Measurements from ENCODE around the gene CRYBA4. TPM values are rescaled to one million over a fixed set of nuclear protein-coding genes. Genes with fewer than 3 reads are reported as not detected.

The CRYBA4 gene
- total RNA-seq, 1 donor from 2014 or later, result 0.46 TPM

- no peaks in the 10 kb centered on the region for H3K9me3 Mint-ChIP-seq (ENCODE audit: unreplicated experiment)
- peak overlapping the region; percentile 100 for H3K27ac Mint-ChIP-seq (ENCODE audit: unreplicated experiment)
- peaks cover 7% of the 10 kb centered on the region for H3K36me3 Mint-ChIP-seq (ENCODE audit: low read depth, unreplicated experiment)
- DNase-seq (ENCODE audit: low spot score), result peak; percentile 79
- H3K4me1 Mint-ChIP-seq (ENCODE audit: unreplicated experiment), result peaks cover 40% of the 10 kb centered on the region
- peak; percentile 60 for TF ChIP-seq CTCF (IDR thresholded peaks at IDR 0.05; ENCODE audit: unreplicated experiment)
- H3K4me3 Mint-ChIP-seq (ENCODE audit: unreplicated experiment), result peak overlapping the region; percentile 88
- peaks cover 3% of the 10 kb centered on the region for H3K27me3 Mint-ChIP-seq (ENCODE audit: unreplicated experiment)
Measured at GRCh38 chr22:26672590-26673468, 51.1 kb downstream of the CRYBA4 start.

- H3K4me1 Mint-ChIP-seq (ENCODE audit: unreplicated experiment), result peaks cover 40% of the 10 kb centered on the region
- no peak for DNase-seq (ENCODE audit: low spot score)
- peak overlapping the region; percentile 100 for H3K27ac Mint-ChIP-seq (ENCODE audit: unreplicated experiment)
- no peak for TF ChIP-seq CTCF (IDR thresholded peaks at IDR 0.05; ENCODE audit: unreplicated experiment)
- peaks cover 3% of the 10 kb centered on the region for H3K27me3 Mint-ChIP-seq (ENCODE audit: unreplicated experiment)
- peaks cover 7% of the 10 kb centered on the region for H3K36me3 Mint-ChIP-seq (ENCODE audit: low read depth, unreplicated experiment)
- no peaks in the 10 kb centered on the region for H3K9me3 Mint-ChIP-seq (ENCODE audit: unreplicated experiment)
- peak overlapping the region; percentile 88 for H3K4me3 Mint-ChIP-seq (ENCODE audit: unreplicated experiment)
Measured at GRCh38 chr22:26673486-26673885, 51.7 kb downstream of the CRYBA4 start.

- H3K36me3 Mint-ChIP-seq (ENCODE audit: low read depth, unreplicated experiment), result peaks cover 7% of the 10 kb centered on the region
- H3K9me3 Mint-ChIP-seq (ENCODE audit: unreplicated experiment), result no peaks in the 10 kb centered on the region
- H3K4me1 Mint-ChIP-seq (ENCODE audit: unreplicated experiment), result peaks cover 44% of the 10 kb centered on the region
- DNase-seq (ENCODE audit: low spot score), result no peak
- H3K4me3 Mint-ChIP-seq (ENCODE audit: unreplicated experiment), result peak overlapping the region; percentile 52
- TF ChIP-seq CTCF (IDR thresholded peaks at IDR 0.05; ENCODE audit: unreplicated experiment), result no peak
- H3K27me3 Mint-ChIP-seq (ENCODE audit: unreplicated experiment), result peaks cover 3% of the 10 kb centered on the region
- H3K27ac Mint-ChIP-seq (ENCODE audit: unreplicated experiment), result peak overlapping the region; percentile 55
Measured at GRCh38 chr22:26674211-26675190, 52.7 kb downstream of the CRYBA4 start.

- Mint-ChIP-seq H3K4me1 (ENCODE audit: unreplicated experiment) (peaks cover 46% of the 10 kb centered on the region), H3K27ac (ENCODE audit: unreplicated experiment) (no peak overlapping the region), H3K4me3 (ENCODE audit: unreplicated experiment) (no peak overlapping the region), H3K9me3 (ENCODE audit: unreplicated experiment) (no peaks in the 10 kb centered on the region), H3K36me3 (ENCODE audit: low read depth, unreplicated experiment) (peaks cover 10% of the 10 kb centered on the region), H3K27me3 (ENCODE audit: unreplicated experiment) (peaks cover 7% of the 10 kb centered on the region)
- no peak for DNase-seq (ENCODE audit: low spot score)
- TF ChIP-seq CTCF (IDR thresholded peaks at IDR 0.05; ENCODE audit: unreplicated experiment), result no peak
Measured at GRCh38 chr22:26675687-26676268, 54.0 kb downstream of the CRYBA4 start.

Measured in endothelial cell (in vitro differentiated cells).